ENCODE results near the gene STARD8.

DNA sequence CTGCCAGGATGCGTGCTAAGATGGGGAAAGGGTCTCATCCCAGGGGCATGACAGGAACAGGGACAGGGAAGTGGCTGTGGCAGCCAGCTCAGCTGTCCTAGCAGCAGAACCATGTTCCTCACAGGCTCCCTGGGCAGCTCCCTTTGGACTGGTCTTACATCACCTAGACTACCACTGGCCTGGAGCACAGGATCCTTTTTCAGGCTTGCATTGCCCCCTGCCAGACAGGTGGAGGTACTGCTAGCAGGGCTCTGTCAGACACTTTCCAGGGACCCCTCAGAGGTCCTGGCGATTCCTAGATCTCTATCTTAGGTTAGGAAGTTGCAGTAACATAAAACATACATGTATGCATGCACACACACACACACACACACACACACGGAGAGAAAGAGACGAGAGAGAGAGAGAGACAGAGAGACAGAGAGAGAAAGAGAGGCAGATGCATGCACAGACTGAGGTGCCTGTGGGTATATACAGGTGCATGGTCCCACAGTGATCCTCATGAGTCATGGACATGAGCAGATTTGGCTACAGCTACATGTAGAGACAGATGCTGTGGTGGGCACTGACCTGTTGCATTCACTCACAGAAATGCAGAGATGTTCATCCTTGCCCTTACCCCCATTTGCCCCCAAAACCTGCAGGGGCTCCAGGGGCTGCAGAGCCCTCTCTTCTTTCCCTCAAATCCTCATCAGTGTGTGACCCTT is 63.6 kb downstream of the STARD8 start:
- no peak for TF ChIP-seq GATA3 (IDR thresholded peaks at IDR 0.05; ENCODE audit: low read depth, low read length)
- TF ChIP-seq GATA2 (IDR thresholded peaks at IDR 0.05; ENCODE audit: low read depth, low read length), result no peak
